Activated CD4-positive, alpha-beta memory T cell treated with anti-CD3 and anti-CD28 coated beads, Interleukin-2, amount 10 ng/mL, durations not matched to agents 7 days and 5 days (primary cell): ENCODE measurements around the gene AR. TPM values are rescaled to one million over a fixed set of nuclear protein-coding genes. Genes with fewer than 3 reads are reported as not detected.

Experiments used
- CTCF ChIA-PET: fragments of 350-600 bp; sonication (Branson Sonifier 250); formaldehyde crosslinking; loops from one replicate; lab custom pipeline; 2021; ENCODE audit warnings: antibody characterized with exemption, inconsistent platforms; lab: Charles Lee
- POLR2A ChIA-PET: fragments of 350-600 bp; sonication (Branson Sonifier 250); formaldehyde crosslinking; loops from one replicate; lab custom pipeline; 2021; ENCODE audit warnings: antibody characterized with exemption; lab: Charles Lee
- DNase-seq: peaks from one replicate; pipeline ENCODE4 v3.0.0-alpha.2; 2020
- H3K27ac Mint-ChIP-seq: one replicate; pipeline ENCODE4 v1.8.0; 2021; ENCODE audit warnings: mild to moderate bottlenecking, mixed read lengths
- H3K27me3 Mint-ChIP-seq: one replicate; pipeline ENCODE4 v1.8.0; 2021; ENCODE audit warnings: mixed read lengths
- H3K36me3 Mint-ChIP-seq: one replicate; pipeline ENCODE4 v1.8.0; 2021; ENCODE audit warnings: low read depth, mixed read lengths
- H3K4me1 Mint-ChIP-seq: one replicate; pipeline ENCODE4 v1.8.0; 2021; ENCODE audit warnings: mixed read lengths
- H3K4me3 Mint-ChIP-seq: one replicate; pipeline ENCODE4 v1.8.0; 2021; ENCODE audit warnings: mild to moderate bottlenecking, mixed read lengths
- H3K9me3 Mint-ChIP-seq: one replicate; pipeline ENCODE4 v1.8.0; 2021; ENCODE audit warnings: mixed read lengths
- total RNA-seq, 2 experiments: library from RNA; stranded (reverse); gene quantifications; one replicate each; pipeline ENCODE4 v1.2.3, GENCODE V29; 2021

Gene AR
- total RNA-seq, 2 experiments from 2014 or later: 0.33 to 0.45 TPM

DNA sequence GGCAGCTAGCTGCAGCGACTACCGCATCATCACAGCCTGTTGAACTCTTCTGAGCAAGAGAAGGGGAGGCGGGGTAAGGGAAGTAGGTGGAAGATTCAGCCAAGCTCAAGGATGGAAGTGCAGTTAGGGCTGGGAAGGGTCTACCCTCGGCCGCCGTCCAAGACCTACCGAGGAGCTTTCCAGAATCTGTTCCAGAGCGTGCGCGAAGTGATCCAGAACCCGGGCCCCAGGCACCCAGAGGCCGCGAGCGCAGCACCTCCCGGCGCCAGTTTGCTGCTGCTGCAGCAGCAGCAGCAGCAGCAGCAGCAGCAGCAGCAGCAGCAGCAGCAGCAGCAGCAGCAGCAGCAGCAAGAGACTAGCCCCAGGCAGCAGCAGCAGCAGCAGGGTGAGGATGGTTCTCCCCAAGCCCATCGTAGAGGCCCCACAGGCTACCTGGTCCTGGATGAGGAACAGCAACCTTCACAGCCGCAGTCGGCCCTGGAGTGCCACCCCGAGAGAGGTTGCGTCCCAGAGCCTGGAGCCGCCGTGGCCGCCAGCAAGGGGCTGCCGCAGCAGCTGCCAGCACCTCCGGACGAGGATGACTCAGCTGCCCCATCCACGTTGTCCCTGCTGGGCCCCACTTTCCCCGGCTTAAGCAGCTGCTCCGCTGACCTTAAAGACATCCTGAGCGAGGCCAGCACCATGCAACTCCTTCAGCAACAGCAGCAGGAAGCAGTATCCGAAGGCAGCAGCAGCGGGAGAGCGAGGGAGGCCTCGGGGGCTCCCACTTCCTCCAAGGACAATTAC, 1.4 kb downstream of the AR start:
- POLR2A ChIA-PET: no interaction called here
- Mint-ChIP-seq H3K4me3 (peak overlapping the region; percentile 35), H3K9me3 (no peaks in the 10 kb centered on the region), H3K27ac (no peak overlapping the region), H3K36me3 (no peaks in the 10 kb centered on the region), H3K27me3 (peaks cover 28% of the 10 kb centered on the region), H3K4me1 (peaks cover 2% of the 10 kb centered on the region)
- CTCF ChIA-PET: no interaction called here
- no peak for DNase-seq

DNA sequence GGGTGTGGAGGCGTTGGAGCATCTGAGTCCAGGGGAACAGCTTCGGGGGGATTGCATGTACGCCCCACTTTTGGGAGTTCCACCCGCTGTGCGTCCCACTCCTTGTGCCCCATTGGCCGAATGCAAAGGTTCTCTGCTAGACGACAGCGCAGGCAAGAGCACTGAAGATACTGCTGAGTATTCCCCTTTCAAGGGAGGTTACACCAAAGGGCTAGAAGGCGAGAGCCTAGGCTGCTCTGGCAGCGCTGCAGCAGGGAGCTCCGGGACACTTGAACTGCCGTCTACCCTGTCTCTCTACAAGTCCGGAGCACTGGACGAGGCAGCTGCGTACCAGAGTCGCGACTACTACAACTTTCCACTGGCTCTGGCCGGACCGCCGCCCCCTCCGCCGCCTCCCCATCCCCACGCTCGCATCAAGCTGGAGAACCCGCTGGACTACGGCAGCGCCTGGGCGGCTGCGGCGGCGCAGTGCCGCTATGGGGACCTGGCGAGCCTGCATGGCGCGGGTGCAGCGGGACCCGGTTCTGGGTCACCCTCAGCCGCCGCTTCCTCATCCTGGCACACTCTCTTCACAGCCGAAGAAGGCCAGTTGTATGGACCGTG, 2.2 kb downstream of the AR start:
- H3K27ac Mint-ChIP-seq: no peak overlapping the region
- ChIA-PET POLR2A (no interaction called here), CTCF (no interaction called here)
- H3K27me3 Mint-ChIP-seq: peaks cover 28% of the 10 kb centered on the region
- H3K36me3 Mint-ChIP-seq: no peaks in the 10 kb centered on the region
- DNase-seq: no peak
- H3K4me1 Mint-ChIP-seq: peaks cover 2% of the 10 kb centered on the region
- H3K9me3 Mint-ChIP-seq: no peaks in the 10 kb centered on the region
- H3K4me3 Mint-ChIP-seq: peak overlapping the region; percentile 24

DNA sequence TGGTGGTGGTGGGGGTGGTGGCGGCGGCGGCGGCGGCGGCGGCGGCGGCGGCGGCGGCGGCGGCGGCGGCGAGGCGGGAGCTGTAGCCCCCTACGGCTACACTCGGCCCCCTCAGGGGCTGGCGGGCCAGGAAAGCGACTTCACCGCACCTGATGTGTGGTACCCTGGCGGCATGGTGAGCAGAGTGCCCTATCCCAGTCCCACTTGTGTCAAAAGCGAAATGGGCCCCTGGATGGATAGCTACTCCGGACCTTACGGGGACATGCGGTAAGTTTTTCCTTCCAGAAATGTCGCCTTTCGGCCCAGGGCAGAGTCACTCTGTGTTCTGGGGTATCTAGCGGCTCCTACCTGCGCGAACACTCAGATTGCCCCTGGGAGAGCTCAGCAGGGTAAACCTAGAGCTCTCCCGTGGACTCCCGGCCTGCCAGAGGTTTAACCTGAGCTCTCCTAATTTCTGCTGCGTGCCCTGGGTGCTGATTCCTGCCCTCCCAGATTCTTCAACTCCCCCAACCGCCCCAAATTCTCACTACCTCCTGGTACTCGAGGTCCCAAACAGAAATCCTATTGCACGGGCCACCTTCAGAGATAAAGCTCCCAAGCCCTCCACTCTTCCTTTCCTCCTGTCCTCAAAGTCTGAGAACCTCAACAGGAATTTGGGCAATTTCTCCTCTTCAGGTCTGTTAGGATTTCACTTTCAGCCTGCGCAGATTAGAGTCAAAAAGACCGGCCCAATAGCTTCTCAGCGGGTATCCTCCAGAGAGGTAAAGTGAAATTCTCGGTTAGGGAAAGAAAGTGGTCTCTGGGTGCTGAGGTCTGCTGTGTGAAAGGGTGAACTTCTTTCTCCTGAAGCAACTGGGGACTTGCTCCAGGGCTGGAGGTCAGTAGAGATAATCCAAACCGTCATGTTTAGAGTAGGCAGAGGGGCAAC, 2.9 kb downstream of the AR start:
- H3K36me3 Mint-ChIP-seq: no peaks in the 10 kb centered on the region
- H3K4me1 Mint-ChIP-seq: peaks cover 2% of the 10 kb centered on the region
- CTCF ChIA-PET: no interaction called here

DNA sequence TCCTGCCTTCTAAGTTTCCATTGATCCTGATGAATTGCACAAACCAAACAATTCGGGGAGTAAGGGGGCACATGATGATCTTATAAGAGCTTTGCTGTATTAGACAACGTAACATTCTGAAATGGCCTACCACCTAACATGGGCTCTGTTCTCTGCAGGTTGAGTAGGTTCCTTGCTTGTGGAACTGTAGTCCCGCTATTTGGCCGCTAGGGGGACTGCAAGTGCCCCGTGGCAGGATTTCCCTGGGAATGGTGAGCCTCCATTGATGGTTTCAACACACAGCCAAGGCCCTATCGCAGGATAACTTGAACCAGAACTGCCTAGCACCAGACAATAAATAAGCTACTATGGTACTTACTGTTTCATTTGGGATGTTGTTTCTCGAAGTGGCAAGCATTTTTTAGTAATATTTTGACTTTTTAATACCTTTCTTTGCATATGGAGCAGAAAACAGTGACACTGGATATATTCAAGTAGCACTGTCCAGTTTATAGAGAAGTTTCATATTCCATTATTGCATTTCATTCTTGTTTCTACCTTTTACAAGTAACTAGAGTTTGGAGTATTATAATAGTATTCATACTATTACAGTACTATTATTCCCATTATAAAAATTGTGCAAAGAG, 11.9 kb downstream of the AR start:
- no peaks in the 10 kb centered on the region for H3K4me1 Mint-ChIP-seq
- no peaks in the 10 kb centered on the region for H3K36me3 Mint-ChIP-seq
- ChIA-PET POLR2A (no interaction called here), CTCF (no interaction called here)
- no peak overlapping the region for H3K27ac Mint-ChIP-seq
- no peak for DNase-seq
- no peaks in the 10 kb centered on the region for H3K9me3 Mint-ChIP-seq
- no peak overlapping the region for H3K4me3 Mint-ChIP-seq
- no peaks in the 10 kb centered on the region for H3K27me3 Mint-ChIP-seq

More for the DNA sequence above, 2.9 kb downstream of the AR start:
- POLR2A ChIA-PET: no interaction called here
- Mint-ChIP-seq H3K27me3 (peaks cover 28% of the 10 kb centered on the region), H3K27ac (no peak overlapping the region), H3K9me3 (no peaks in the 10 kb centered on the region), H3K4me3 (no peak overlapping the region)
- DNase-seq: no peak

DNA sequence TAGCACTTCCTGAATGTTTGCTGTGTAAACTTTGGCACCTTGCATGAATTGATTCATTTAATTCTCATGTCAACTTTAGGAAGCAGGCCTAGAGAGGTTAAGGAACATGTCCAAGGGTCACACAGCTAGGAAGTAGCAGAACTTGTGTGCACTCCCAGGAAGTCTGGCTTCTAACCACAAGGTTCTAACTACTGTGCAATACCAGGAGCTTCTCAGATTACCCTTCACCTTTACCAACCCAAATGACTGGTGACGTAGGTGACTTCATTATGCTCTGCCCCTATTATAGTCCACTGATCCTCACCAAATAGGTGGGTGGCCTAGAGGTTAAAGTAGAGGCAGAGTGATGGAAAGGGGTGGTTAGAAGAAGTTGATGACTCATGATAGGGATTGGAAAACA, 14.4 kb downstream of the AR start:
- ChIA-PET CTCF (no interaction called here), POLR2A (no interaction called here)
- Mint-ChIP-seq H3K27me3 (no peaks in the 10 kb centered on the region), H3K36me3 (no peaks in the 10 kb centered on the region), H3K27ac (no peak overlapping the region), H3K9me3 (peaks cover 2% of the 10 kb centered on the region), H3K4me3 (no peak overlapping the region), H3K4me1 (no peaks in the 10 kb centered on the region)
- no peak for DNase-seq

DNA sequence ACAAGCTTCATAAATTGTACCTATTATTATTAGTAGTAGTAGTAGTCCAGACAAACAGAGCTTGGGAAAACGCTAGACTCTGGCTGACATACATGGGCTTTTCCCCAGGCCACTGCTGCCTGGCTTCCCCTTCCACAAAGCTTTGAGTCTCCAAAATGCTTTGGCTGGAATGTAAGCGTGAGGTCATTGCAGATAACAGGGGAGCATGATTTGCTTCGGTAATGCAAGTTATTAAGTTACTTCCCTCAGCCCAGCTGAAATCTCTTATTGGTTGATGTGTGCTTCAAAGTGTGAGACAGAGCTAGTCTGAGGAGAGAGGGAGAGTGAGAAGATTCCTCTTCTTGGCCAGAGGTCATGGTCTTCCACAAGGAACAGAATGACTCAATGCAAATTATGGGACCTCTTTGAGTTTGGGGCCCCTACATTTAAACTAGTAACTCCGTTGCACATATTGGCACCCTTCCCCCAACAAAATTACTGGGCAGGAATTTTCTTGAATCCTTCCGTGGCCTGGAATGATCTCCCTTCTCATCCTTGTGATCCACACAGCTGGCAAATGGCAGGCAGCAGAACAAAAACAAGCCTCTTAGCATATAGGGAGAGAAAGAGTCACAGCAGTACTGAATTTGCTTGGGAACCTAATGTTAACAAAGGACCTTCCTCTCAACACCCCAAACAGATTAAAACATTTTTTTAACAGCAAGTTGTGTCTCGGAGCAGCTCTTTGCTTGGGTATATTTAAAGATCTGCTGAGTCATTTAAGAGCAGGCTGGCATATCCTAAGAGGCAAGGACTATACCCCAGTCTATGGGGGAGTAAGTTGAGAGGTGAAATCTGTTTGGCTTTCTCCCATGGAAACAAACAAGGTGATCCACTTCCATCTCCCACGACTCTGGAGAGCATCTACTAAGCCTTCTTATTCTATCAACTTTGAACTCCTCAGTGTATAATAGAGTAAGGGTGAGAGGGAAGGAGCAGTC, 19.9 kb downstream of the AR start:
- Mint-ChIP-seq H3K4me1 (no peaks in the 10 kb centered on the region), H3K9me3 (peaks cover 2% of the 10 kb centered on the region), H3K36me3 (no peaks in the 10 kb centered on the region), H3K27me3 (no peaks in the 10 kb centered on the region), H3K27ac (no peak overlapping the region), H3K4me3 (no peak overlapping the region)
- DNase-seq: no peak
- POLR2A ChIA-PET: no interaction called here
- CTCF ChIA-PET: no interaction called here

DNA sequence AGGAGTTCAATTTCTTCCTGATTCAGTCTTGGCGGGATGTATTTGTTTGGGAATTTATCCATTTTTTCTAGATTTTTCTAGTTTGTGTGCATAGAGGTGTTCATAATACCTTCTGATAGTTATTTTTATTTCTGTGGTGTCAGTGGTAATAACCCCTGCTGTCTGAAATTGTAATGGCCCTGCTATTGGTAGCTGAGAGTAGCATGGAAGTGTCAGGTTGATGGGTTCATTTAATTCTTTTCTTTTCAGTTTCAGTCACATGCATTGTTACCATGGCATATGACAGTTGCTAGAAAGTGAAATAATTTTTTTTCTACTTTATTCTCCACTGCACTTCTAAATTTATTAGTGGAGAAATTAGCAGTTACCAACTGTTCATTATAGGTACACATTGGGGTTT, 20.7 kb downstream of the AR start:
- Mint-ChIP-seq H3K27ac (no peak overlapping the region), H3K9me3 (peaks cover 2% of the 10 kb centered on the region), H3K36me3 (no peaks in the 10 kb centered on the region), H3K4me1 (no peaks in the 10 kb centered on the region), H3K27me3 (no peaks in the 10 kb centered on the region), H3K4me3 (no peak overlapping the region)
- DNase-seq: no peak
- ChIA-PET CTCF (no interaction called here), POLR2A (no interaction called here)

DNA sequence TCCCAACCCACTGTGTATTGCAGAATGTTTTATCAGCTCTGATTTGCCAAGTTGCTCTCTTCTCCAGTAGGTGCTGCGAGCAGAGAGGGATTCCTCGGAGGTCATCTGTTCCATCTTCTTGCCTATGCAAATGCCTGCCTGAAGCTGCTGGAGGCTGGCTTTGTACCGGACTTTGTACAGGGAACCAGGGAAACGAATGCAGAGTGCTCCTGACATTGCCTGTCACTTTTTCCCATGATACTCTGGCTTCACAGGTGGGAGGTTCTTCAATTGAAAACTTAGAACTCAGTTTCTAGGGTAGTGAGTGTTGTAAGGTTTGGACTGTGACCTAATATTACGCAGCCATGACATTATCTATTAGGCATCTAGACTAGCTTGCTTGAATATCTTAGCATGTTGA, 24.9 kb downstream of the AR start:
- no peak overlapping the region for H3K4me3 Mint-ChIP-seq
- no peak overlapping the region for H3K27ac Mint-ChIP-seq
- H3K36me3 Mint-ChIP-seq: no peaks in the 10 kb centered on the region
- H3K27me3 Mint-ChIP-seq: no peaks in the 10 kb centered on the region
- no peak for DNase-seq
- POLR2A ChIA-PET: no interaction called here
- CTCF ChIA-PET: no interaction called here
- H3K9me3 Mint-ChIP-seq: no peaks in the 10 kb centered on the region
- H3K4me1 Mint-ChIP-seq: no peaks in the 10 kb centered on the region

DNA sequence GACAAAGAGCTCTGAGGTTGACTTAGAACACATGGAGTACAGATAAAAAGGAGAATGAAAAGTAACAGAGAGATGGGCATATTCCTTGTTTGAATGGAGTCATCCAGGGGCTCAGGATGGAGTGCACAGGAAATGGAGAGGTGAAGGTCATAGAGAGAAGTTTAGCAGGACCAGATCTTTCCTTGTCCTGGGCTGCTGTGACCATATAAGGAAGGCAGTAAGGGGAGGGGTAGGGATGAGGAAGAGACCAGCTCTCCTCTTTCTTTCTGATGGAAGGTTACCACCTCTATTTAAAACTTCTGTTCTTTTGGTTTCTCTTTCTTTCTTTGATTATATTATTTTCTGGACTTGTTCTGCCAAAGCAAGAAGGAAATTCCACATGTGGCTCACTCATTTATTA, 27.0 kb downstream of the AR start:
- no peaks in the 10 kb centered on the region for H3K4me1 Mint-ChIP-seq
- ChIA-PET POLR2A (no interaction called here), CTCF (no interaction called here)
- H3K4me3 Mint-ChIP-seq: no peak overlapping the region
- no peak overlapping the region for H3K27ac Mint-ChIP-seq
- H3K9me3 Mint-ChIP-seq: no peaks in the 10 kb centered on the region
- H3K27me3 Mint-ChIP-seq: no peaks in the 10 kb centered on the region
- no peak for DNase-seq
- no peaks in the 10 kb centered on the region for H3K36me3 Mint-ChIP-seq

DNA sequence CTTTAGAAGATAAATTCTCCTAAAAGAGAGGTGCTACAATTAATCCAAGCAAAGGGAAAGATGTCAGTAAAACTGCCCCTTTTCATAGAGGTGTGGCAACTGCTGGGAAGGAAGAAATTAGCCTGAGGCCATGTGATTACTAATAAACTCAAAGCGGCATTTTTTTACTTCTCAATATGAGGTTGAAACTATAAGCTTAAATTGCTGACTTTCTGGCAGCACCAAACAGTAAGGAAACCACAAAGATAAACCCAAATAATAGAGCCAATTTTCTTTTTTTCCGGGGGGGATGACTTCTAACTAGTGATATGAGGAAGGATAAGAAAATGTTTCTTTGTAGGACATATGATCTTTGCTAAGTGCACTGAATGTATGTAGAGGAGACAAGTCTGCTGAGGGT, 30.9 kb downstream of the AR start:
- ChIA-PET POLR2A (no interaction called here), CTCF (no interaction called here)
- Mint-ChIP-seq H3K36me3 (no peaks in the 10 kb centered on the region), H3K27me3 (no peaks in the 10 kb centered on the region), H3K27ac (no peak overlapping the region), H3K4me3 (no peak overlapping the region), H3K4me1 (no peaks in the 10 kb centered on the region), H3K9me3 (no peaks in the 10 kb centered on the region)
- DNase-seq: no peak

DNA sequence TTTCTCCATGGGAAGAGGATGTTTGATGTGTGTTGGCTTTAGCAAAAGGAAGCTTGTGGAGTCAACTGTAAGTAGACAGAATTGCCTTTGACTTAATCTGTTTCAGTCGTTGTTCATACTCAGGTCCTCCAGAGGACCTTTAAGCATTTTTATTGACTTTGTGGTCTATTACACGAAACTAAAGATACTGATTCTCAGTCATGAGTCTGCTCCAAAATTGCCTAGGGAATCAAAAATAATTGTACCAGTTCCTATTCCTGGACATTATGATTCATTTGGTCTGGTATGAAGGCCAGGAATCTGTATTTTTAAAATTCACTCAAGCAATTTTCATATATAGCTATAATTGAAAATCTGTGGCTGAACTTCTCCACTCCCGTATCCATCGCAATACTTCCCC, 38.6 kb downstream of the AR start:
- CTCF ChIA-PET: no interaction called here
- no peak overlapping the region for H3K27ac Mint-ChIP-seq

DNA sequence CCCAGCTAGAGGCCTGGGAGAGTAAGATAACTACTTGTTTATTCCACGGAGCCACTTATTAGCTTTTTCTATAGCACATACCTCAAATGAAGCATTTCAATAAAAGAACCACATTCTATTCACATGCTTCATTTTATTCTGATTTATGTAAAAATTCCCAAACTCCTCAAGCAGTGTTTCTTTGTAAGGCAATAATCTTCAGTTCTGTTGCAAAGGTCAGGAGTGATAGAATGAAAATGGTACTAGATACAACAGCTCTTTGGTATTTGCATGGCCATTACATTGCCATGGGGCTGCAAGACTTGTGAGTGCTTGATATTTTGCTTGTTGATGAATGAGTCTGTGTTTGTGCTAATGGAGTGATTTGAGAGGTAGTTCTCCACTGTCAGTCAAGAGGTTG, 39.4 kb downstream of the AR start:
- DNase-seq: no peak
- CTCF ChIA-PET: no interaction called here
- Mint-ChIP-seq H3K27me3 (no peaks in the 10 kb centered on the region), H3K9me3 (no peaks in the 10 kb centered on the region), H3K4me3 (no peak overlapping the region), H3K4me1 (no peaks in the 10 kb centered on the region), H3K27ac (no peak overlapping the region), H3K36me3 (no peaks in the 10 kb centered on the region)
- POLR2A ChIA-PET: no interaction called here

More for the DNA sequence above, 38.6 kb downstream of the AR start:
- POLR2A ChIA-PET: no interaction called here
- H3K4me3 Mint-ChIP-seq: no peak overlapping the region
- H3K36me3 Mint-ChIP-seq: no peaks in the 10 kb centered on the region
- H3K4me1 Mint-ChIP-seq: no peaks in the 10 kb centered on the region
- DNase-seq: no peak
- H3K9me3 Mint-ChIP-seq: no peaks in the 10 kb centered on the region
- H3K27me3 Mint-ChIP-seq: no peaks in the 10 kb centered on the region
